ENCODE data around the gene TDRD7. TPM values are rescaled to one million over a fixed set of nuclear protein-coding genes. Genes with fewer than 3 reads are reported as not detected.

Gene TDRD7
- total and polyA plus RNA-seq, 2 donors (not counting 1 experiment from before 2014, with no cell fraction given), result 11.5 to 19.7 TPM

DNA sequence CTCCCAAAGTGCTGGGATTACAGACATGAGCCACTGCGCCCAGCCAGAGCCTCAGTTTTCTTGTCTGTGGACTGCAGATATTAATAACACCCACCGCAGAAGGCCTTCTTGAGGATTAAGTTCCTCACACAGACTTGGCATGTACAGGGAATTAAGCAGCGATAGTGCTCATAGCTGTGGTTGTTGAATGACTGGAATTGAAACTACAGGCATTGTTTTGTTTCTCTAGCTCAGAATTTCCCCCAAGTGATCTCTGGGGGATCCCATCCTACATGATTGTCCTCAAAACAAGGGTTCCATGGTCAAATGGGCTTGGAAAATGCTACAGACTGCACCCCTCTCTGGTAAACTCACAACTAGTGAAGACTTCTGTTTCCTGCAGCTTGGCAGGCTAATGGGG lies 44.2 kb upstream of the TDRD7 start:
- ATAC-seq (ENCODE audit: low read depth), result no peak

DNA sequence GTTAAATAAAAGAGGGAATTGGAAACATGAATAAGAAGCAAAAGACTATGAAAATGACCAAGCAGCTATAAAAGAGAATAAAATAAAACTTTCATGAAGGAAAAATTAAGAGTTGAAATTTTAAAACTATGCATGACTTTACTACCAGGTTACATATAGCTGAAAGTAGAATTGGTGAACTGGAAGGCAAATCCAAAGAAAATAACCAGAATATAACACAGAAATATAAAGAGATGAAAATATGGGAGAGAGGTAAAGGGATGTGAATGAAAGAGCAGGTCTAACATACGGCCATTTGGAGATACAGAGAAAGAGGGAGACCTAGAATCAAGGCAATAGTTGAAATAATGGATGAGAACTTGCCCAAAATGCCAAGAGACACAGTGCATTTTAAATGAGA lies 42.9 kb upstream of the TDRD7 start:
- 88% methylated on average over 1 of the region's 1 CpG for WGBS (ENCODE audit: insufficient coverage)
- H3K27ac Mint-ChIP-seq, result no peak overlapping the region

More for the DNA sequence above, 44.2 kb upstream of the TDRD7 start:
- Mint-ChIP-seq H3K4me1 (peaks cover 6% of the 10 kb centered on the region), H3K9me3 (ENCODE audit: insufficient read depth) (peaks cover 6% of the 10 kb centered on the region), H3K4me3 (no peak overlapping the region), H3K27ac (no peak overlapping the region), H3K27me3 (no peaks in the 10 kb centered on the region)
- POLR2A ChIA-PET, result no interaction called here
- Histone ChIP-seq H3K4me1 (ENCODE audit: control insufficient read depth in 2 of 2, insufficient read depth in 2 of 2, low read length in 2 of 2) (no peaks in the 10 kb centered on the region), H3K9ac (ENCODE audit: low read length) (no peak overlapping the region), H3K79me2 (ENCODE audit: control insufficient read depth, insufficient read depth, low read length) (no peaks in the 10 kb centered on the region), H3K36me3 (replicated peaks in 1 of 2; ENCODE audit: control extremely low read depth in 1 of 2, control insufficient read depth in 1 of 2, extremely low read depth in 1 of 2, insufficient read depth in 2 of 2, low read length in 1 of 2) (peaks cover 0 to 5% of the 10 kb centered on the region in 2 experiments), H3K4me2 (replicated peaks; ENCODE audit: low read depth, low read length, poor library complexity, severe bottlenecking) (no peak overlapping the region), H3K27me3 (replicated peaks in 1 of 4; ENCODE audit: control extremely low read depth in 1 of 4, control insufficient read depth in 3 of 4, insufficient read depth in 4 of 4, low read length in 3 of 4) (no peaks in the 10 kb centered on the region), H2AFZ (ENCODE audit: insufficient read depth, low read depth, low read length, poor library complexity, severe bottlenecking) (no peak overlapping the region), H3K4me3 (ENCODE audit: control extremely low read depth in 1 of 5, extremely low read depth in 1 of 5, insufficient read depth in 1 of 5, low read depth in 2 of 5, low read length in 4 of 5) (no peak overlapping the region), H3K9me3 (ENCODE audit: control extremely low read depth in 1 of 3, control insufficient read depth in 2 of 3, insufficient read depth in 1 of 3, low read length in 2 of 3) (peaks cover 0 to 7% (median 0%) of the 10 kb centered on the region in 3 donors), H4K20me1 (ENCODE audit: control insufficient read depth, insufficient read depth, low read length, poor library complexity, severe bottlenecking) (no peaks in the 10 kb centered on the region), H3K27ac (ENCODE audit: low read length in 2 of 2) (no peak overlapping the region)
- DNase-seq, result no peak
- 70% methylated on average over 3 of the region's 3 CpGs for WGBS (ENCODE audit: insufficient coverage)
- intact Hi-C loops (cut with micrococcal nuclease), result no loop called here
- TF ChIP-seq EZH2 (IDR thresholded peaks at IDR 0.05; ENCODE audit: borderline replicate concordance, insufficient read depth, low read depth, low read length, poor library complexity, severe bottlenecking), result no peak
- TF ChIP-seq, protein P1, sequence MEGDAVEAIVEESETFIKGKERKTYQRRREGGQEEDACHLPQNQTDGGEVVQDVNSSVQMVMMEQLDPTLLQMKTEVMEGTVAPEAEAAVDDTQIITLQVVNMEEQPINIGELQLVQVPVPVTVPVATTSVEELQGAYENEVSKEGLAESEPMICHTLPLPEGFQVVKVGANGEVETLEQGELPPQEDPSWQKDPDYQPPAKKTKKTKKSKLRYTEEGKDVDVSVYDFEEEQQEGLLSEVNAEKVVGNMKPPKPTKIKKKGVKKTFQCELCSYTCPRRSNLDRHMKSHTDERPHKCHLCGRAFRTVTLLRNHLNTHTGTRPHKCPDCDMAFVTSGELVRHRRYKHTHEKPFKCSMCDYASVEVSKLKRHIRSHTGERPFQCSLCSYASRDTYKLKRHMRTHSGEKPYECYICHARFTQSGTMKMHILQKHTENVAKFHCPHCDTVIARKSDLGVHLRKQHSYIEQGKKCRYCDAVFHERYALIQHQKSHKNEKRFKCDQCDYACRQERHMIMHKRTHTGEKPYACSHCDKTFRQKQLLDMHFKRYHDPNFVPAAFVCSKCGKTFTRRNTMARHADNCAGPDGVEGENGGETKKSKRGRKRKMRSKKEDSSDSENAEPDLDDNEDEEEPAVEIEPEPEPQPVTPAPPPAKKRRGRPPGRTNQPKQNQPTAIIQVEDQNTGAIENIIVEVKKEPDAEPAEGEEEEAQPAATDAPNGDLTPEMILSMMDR (IDR thresholded peaks at IDR 0.05), result no peak
- CTCF ChIA-PET, result interaction anchor here (1.3 kb wide), 2 partner anchors 17 to 511 kb away, joined by 3 to 4 read pairs; no protein-coding TSS in a partner anchor

More for the DNA sequence above, 42.9 kb upstream of the TDRD7 start:
- ATAC-seq (ENCODE audit: low read depth) (no peak), DNase-seq (no peak)
- H3K4me3 Mint-ChIP-seq, result no peak overlapping the region
- H3K9me3 Mint-ChIP-seq (ENCODE audit: insufficient read depth), result peaks cover 6% of the 10 kb centered on the region
- Histone ChIP-seq H2AFZ (ENCODE audit: insufficient read depth, low read depth, low read length, poor library complexity, severe bottlenecking) (no peak overlapping the region), H3K36me3 (replicated peaks in 1 of 2; ENCODE audit: control extremely low read depth in 1 of 2, control insufficient read depth in 1 of 2, extremely low read depth in 1 of 2, insufficient read depth in 2 of 2, low read length in 1 of 2) (peaks cover 0 to 5% of the 10 kb centered on the region in 2 experiments), H3K27ac (ENCODE audit: low read length in 2 of 2) (no peak overlapping the region), H3K4me1 (ENCODE audit: control insufficient read depth in 2 of 2, insufficient read depth in 2 of 2, low read length in 2 of 2) (no peaks in the 10 kb centered on the region), H3K79me2 (ENCODE audit: control insufficient read depth, insufficient read depth, low read length) (no peaks in the 10 kb centered on the region), H3K9me3 (ENCODE audit: control extremely low read depth in 1 of 3, control insufficient read depth in 2 of 3, insufficient read depth in 1 of 3, low read length in 2 of 3) (peaks cover 0 to 7% (median 0%) of the 10 kb centered on the region in 3 donors), H3K4me3 (ENCODE audit: control extremely low read depth in 1 of 5, extremely low read depth in 1 of 5, insufficient read depth in 1 of 5, low read depth in 2 of 5, low read length in 4 of 5) (no peak overlapping the region), H4K20me1 (ENCODE audit: control insufficient read depth, insufficient read depth, low read length, poor library complexity, severe bottlenecking) (no peaks in the 10 kb centered on the region), H3K27me3 (replicated peaks in 1 of 4; ENCODE audit: control extremely low read depth in 1 of 4, control insufficient read depth in 3 of 4, insufficient read depth in 4 of 4, low read length in 3 of 4) (no peaks in the 10 kb centered on the region), H3K9ac (ENCODE audit: low read length) (no peak overlapping the region), H3K4me2 (replicated peaks; ENCODE audit: low read depth, low read length, poor library complexity, severe bottlenecking) (no peak overlapping the region)
- CTCF ChIA-PET, result interaction anchor here (1.1 to 1.3 kb wide), 2 partner anchors 30 to 512 kb away, joined by 3 to 4 read pairs; no protein-coding TSS in a partner anchor
- TF ChIP-seq, protein P1 (IDR thresholded peaks at IDR 0.05), result no peak
- TF ChIP-seq EZH2 (IDR thresholded peaks at IDR 0.05; ENCODE audit: borderline replicate concordance, insufficient read depth, low read depth, low read length, poor library complexity, severe bottlenecking), result no peak
- POLR2A ChIA-PET, result no interaction called here
- H3K27me3 Mint-ChIP-seq, result no peaks in the 10 kb centered on the region
- intact Hi-C loops (cut with micrococcal nuclease), result no loop called here
- H3K4me1 Mint-ChIP-seq, result peaks cover 1% of the 10 kb centered on the region

Data from B cell (primary cell).